Measurements from ENCODE around the gene HK1. TPM values are rescaled to one million over a fixed set of nuclear protein-coding genes. Genes with fewer than 3 reads are reported as not detected.

Gene HK1
- total and polyA plus RNA-seq, 2 of the 4 experiments (the other 2 are of a cell fraction): 53.7 to 90.5 TPM

DNA sequence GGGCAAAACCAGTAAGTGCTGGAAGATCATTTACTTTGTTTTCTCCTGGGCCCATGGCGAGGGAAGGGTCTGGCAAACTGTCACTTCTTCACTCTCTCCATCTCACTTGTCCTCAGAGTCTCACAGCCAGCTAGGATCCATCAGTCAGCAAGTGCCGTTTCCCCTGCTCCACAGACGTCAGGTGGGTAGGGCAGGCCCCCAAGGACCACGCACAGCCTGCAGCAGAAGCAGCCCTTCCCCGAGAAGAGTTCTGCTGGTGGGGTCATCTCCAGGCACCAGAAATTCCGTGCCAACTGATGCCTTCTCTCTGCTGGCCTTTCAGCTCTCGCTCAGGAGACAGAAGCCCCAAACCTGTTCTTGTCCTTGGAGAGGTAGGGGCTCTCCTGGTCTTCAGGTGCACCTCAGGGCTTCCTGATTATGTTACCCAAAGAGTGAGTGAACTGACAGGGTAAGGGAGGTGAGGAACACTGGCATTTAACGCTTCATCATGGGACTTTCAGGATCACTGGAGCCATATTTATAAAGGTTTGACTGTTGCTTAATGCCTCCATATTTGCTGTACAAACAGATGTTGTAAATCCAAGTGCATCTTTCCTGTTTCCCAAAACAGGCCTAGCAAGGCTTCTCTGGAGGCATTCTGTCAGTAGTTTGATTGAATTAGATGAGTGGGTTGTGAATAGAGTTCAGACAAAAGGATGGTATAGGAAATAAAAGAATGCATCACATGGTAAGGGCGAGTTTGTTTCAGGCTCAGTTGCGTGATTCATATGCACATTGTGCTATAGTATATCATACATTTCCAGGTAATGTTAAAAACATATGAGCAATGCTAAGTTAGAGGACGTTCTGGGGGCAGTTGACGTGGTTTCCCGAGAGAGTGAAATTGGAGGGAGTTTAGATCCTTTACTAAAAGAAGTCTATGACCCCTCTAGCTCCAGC lies 159.3 kb downstream of the HK1 start:
- ChIA-PET POLR2A (ENCODE audit: unreplicated experiment) (no interaction called here), CTCF (no interaction called here)
- DNase-seq (no peak), ATAC-seq (ENCODE audit: low read depth) (no peak)
- Histone ChIP-seq H2BK20ac (ENCODE audit: low read depth, low read length) (0 out of 2 replicates have a peak overlapping the region, but pooled peaks have one; percentile 12), H2AK5ac (ENCODE audit: low read depth, low read length) (peak overlapping the region; percentile 20; the same call in 1 of the 2 replicates), H2BK120ac (ENCODE audit: low read depth, low read length) (no peak overlapping the region), H4K91ac (ENCODE audit: insufficient read depth, low read depth, low read length) (no peak overlapping the region), H3K23ac (ENCODE audit: low read depth, low read length) (no peak overlapping the region), H3K9me3 (ENCODE audit: control insufficient read depth, insufficient read depth, low read length) (no peaks in the 10 kb centered on the region), H3K36me3 (ENCODE audit: control insufficient read depth, insufficient read depth, low read length) (no peaks in the 10 kb centered on the region), H3K14ac (replicated peaks; ENCODE audit: low read depth, low read length) (no peak overlapping the region), H4K20me1 (ENCODE audit: insufficient read depth, low read length) (no peaks in the 10 kb centered on the region), H2BK5ac (ENCODE audit: low read depth, low read length, poor library complexity, severe bottlenecking) (no peak overlapping the region), H3K27ac (ENCODE audit: insufficient read depth, low read length) (no peak overlapping the region), H3K4me2 (ENCODE audit: low read depth, low read length) (no peak overlapping the region), H3K9ac (ENCODE audit: low read depth, low read length) (no peak overlapping the region), H2AFZ (replicated peaks; ENCODE audit: low read length, poor library complexity) (no peak overlapping the region), H3K4me1 (ENCODE audit: control insufficient read depth, insufficient read depth, low read length) (peaks cover 12% of the 10 kb centered on the region), H3K4me3 (ENCODE audit: insufficient read depth, low read depth, low read length) (no peak overlapping the region), H4K5ac (ENCODE audit: low read depth, low read length) (no peak overlapping the region), H4K8ac (ENCODE audit: low read depth in 2 of 2, low read length in 2 of 2) (peak overlapping the region; percentile 80 to 81; a peak in 1 of 4 replicates), H3K56ac (ENCODE audit: extremely low read depth, insufficient read depth, low read length) (no peak overlapping the region), H3K27me3 (ENCODE audit: control insufficient read depth, insufficient read depth, low read length) (peaks cover 18% of the 10 kb centered on the region), H2AK9ac (replicated peaks; ENCODE audit: low read depth, low read length, poor library complexity) (no peak overlapping the region), H2BK15ac (ENCODE audit: low read depth, low read length) (no peak overlapping the region), H3K4ac (ENCODE audit: low read depth, low read length) (no peak overlapping the region), H3K79me1 (ENCODE audit: low read depth in 1 of 2, low read length in 2 of 2) (no peaks in the 10 kb centered on the region), H3K9me1 (ENCODE audit: insufficient read depth, low read length) (peaks cover 11% of the 10 kb centered on the region; the same call in 1 of the 2 replicates), H3K18ac (ENCODE audit: low read depth, low read length) (no peak overlapping the region)
- 55% methylated on average over 2 of the region's 13 CpGs; no CpG with 5 or more reads in 1 of the 2 experiments for whole genome bisulfite sequencing, 2 experiments (ENCODE audit: extremely low coverage in 2 of 2, insufficient read length in 1 of 2)
- TF ChIP-seq SMC3 (IDR thresholded peaks at IDR 0.05; ENCODE audit: low read depth, low read length) (no peak), MXI1 (IDR thresholded peaks at IDR 0.05; ENCODE audit: borderline replicate concordance, low read depth, low read length) (no peak), FOS (IDR thresholded peaks at IDR 0.05; ENCODE audit: low read depth, low read length) (no peak), RAD21 (IDR thresholded peaks at IDR 0.05; ENCODE audit: low read length) (no peak), USF2 (IDR thresholded peaks at IDR 0.05; ENCODE audit: low read depth, low read length) (no peak), BHLHE40 (IDR thresholded peaks at IDR 0.05; ENCODE audit: low read depth, low read length) (no peak), MAZ (IDR thresholded peaks at IDR 0.05; ENCODE audit: borderline replicate concordance, low read depth, low read length) (no peak), ELK1 (IDR thresholded peaks at IDR 0.05; ENCODE audit: borderline replicate concordance, low read depth, low read length) (no peak), NFE2L2 (IDR thresholded peaks at IDR 0.05; ENCODE audit: low read depth, low read length) (no peak)
- TF ChIP-seq, protein P1, sequence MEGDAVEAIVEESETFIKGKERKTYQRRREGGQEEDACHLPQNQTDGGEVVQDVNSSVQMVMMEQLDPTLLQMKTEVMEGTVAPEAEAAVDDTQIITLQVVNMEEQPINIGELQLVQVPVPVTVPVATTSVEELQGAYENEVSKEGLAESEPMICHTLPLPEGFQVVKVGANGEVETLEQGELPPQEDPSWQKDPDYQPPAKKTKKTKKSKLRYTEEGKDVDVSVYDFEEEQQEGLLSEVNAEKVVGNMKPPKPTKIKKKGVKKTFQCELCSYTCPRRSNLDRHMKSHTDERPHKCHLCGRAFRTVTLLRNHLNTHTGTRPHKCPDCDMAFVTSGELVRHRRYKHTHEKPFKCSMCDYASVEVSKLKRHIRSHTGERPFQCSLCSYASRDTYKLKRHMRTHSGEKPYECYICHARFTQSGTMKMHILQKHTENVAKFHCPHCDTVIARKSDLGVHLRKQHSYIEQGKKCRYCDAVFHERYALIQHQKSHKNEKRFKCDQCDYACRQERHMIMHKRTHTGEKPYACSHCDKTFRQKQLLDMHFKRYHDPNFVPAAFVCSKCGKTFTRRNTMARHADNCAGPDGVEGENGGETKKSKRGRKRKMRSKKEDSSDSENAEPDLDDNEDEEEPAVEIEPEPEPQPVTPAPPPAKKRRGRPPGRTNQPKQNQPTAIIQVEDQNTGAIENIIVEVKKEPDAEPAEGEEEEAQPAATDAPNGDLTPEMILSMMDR (conservative IDR thresholded peaks at IDR 0.05; ENCODE audit: low read depth, low read length): no peak
- intact Hi-C loops (cut with micrococcal nuclease): no loop called here
- dilution Hi-C loops (cut with HindIII; ENCODE audit: low sequenced_read_pairs, unreplicated experiment): no loop called here
- BruUV-seq (replicated peaks): no TSS peak
- in situ Hi-C loops (cut with MboI; ENCODE audit: low sequenced_read_pairs): no loop called here
